PC-9 (cell line): Measurements from ENCODE around the gene RPAP3.

Experiments used
- EZH2 ChIP-seq: fragments of 200-600 bp; sonication (generic); IDR thresholded peaks from 2 replicates; pipeline ENCODE4 v1.8.0; 2017; ENCODE audit warnings: antibody characterized with exemption, low read depth
- TF ChIP-seq, protein P1 (sequence below): fragments of 200-600 bp; sonication (generic); conservative IDR thresholded peaks from 2 replicates; pipeline ENCODE4 v1.6.1; 2017; ENCODE audit warnings: mixed run types, antibody characterized with exemption, mild to moderate bottlenecking, moderate library complexity

GRCh38 chr12:47652521-47653234, 53.2 kb downstream of the RPAP3 start:
- TF ChIP-seq EZH2 = no peak
- TF ChIP-seq, protein P1, sequence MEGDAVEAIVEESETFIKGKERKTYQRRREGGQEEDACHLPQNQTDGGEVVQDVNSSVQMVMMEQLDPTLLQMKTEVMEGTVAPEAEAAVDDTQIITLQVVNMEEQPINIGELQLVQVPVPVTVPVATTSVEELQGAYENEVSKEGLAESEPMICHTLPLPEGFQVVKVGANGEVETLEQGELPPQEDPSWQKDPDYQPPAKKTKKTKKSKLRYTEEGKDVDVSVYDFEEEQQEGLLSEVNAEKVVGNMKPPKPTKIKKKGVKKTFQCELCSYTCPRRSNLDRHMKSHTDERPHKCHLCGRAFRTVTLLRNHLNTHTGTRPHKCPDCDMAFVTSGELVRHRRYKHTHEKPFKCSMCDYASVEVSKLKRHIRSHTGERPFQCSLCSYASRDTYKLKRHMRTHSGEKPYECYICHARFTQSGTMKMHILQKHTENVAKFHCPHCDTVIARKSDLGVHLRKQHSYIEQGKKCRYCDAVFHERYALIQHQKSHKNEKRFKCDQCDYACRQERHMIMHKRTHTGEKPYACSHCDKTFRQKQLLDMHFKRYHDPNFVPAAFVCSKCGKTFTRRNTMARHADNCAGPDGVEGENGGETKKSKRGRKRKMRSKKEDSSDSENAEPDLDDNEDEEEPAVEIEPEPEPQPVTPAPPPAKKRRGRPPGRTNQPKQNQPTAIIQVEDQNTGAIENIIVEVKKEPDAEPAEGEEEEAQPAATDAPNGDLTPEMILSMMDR = no peak
